ENCODE data around the gene ANGPTL5.
"Not testable (repeated sequence)": the region's sequence is repeated elsewhere in the genome, so short reads cannot be mapped to it uniquely, and the experiment has no call there.

The ANGPTL5 gene

DNA sequence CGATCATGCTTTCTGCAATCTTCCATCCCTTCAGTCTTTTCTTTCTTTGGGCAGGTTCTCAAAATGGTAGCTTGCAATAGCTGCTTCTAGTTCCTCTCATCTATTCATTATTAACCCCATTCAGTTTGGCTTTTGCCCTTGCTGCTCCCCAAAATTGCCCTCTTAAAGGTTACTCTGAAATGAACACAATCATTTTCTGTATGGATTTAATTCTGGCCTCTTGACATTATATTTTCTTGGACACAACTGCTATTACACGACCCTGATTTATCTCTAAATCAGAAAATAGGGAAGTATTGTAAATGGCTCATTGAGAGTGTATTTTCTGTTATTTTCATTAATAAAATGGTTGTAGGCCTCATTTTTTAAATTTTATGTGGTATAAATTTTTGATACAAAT is at the start of gene ANGPTL5:
TSS of gene ANGPTL5 (minus strand) at position 101 of the 400 bp plus-strand sequence. CDS start 8,613 bp downstream, outside the sequence.
- FAIRE-seq (no peak), DNase-seq (ENCODE audit: insufficient read length, low spot score) (no peak)
- TF ChIP-seq POLR2A (IDR thresholded peaks at IDR 0.05; ENCODE audit: low read depth, low read length) = no peak

DNA sequence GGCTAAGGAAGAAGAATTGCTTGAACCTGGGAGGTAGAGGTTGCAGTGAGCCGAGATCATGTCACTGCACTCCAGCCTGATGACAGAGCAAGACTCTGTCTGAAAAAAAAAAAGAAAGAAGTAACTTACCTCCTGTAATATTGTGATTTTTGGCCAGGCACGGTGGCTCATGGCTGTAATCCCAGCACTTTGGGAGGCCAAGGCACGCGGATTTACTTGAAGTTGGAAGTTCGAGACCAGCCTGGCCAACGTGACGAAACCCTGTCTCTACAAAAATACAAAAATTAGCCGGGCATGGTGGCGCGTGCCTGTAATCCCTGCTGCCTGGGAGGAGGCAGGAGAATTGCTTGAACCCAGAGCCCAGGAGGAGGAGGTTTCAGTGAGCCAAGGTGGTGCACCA is 47.9 kb upstream of the ANGPTL5 start:
- DNase-seq (ENCODE audit: insufficient read length, low spot score); FAIRE-seq: not testable (repeated sequence)

DNA sequence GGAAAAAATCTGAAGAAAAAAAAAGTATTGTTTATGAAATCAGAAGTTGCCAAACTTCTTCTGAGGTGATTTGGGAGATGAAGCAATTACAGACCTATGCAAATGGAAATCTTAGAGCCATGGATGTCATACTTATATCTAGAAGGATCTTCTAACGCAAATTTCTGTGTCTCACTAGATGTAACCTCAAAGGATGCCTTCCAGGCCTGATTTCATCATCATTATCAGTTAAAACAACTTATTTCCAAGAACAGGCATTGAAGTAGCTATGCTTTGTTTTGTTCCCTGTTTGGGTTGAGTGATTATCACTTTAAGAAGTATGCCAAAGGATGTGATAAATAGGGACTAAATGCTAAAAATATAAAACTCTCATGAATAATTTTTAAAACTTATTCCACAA is 43.9 kb upstream of the ANGPTL5 start:
- FAIRE-seq (no peak), DNase-seq (ENCODE audit: insufficient read length, low spot score) (no peak)
- no peak for TF ChIP-seq POLR2A (IDR thresholded peaks at IDR 0.05; ENCODE audit: low read depth, low read length)

GRCh38 chr11:101955701-101956100 is 39.4 kb upstream of the ANGPTL5 start:
- no peak for TF ChIP-seq POLR2A (IDR thresholded peaks at IDR 0.05; ENCODE audit: low read depth, low read length)
- DNase-seq (ENCODE audit: insufficient read length, low spot score) (no peak), FAIRE-seq (no peak)

GRCh38 chr11:101955278-101955677 is 39.0 kb upstream of the ANGPTL5 start:
- no peak for DNase-seq (ENCODE audit: insufficient read length, low spot score)
- TF ChIP-seq POLR2A (IDR thresholded peaks at IDR 0.05; ENCODE audit: low read depth, low read length) = no peak
- no peak for FAIRE-seq

DNA sequence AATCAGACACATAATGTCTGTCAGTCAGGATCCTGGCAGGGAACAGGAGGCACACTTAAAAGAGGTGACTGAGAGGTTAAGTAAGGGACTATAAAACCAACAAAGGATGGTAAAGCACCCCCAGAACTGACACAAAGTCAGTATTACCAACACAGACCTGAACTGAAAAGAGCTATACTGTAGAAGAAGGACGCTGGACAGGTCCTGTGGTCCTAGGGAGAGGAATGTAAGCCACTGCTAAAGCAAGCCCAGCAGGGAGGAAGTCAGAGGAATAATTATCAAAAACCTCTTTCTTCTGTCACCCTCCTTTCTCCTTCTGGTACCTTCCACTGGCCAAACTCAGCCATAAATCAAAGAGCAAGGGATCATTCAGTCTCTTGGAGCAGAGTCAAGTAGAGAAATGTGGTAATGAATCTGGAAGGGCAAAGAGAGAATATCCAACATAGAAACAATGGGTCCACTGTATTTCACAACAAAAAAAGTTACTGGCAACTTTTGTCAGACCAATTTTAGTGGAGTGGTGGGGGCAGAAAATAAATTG is 33.4 kb upstream of the ANGPTL5 start:
- no peak for FAIRE-seq
- TF ChIP-seq POLR2A (IDR thresholded peaks at IDR 0.05; ENCODE audit: low read depth, low read length) = no peak
- DNase-seq (ENCODE audit: insufficient read length, low spot score) = no peak

- no peak for TF ChIP-seq POLR2A (IDR thresholded peaks at IDR 0.05; ENCODE audit: low read depth, low read length)
- no peak for FAIRE-seq
- DNase-seq (ENCODE audit: insufficient read length, low spot score) = no peak
Measured at GRCh38 chr11:101945448-101945847, 29.1 kb upstream of the ANGPTL5 start.

- DNase-seq (ENCODE audit: insufficient read length, low spot score) (no peak), FAIRE-seq (no peak)
- no peak for TF ChIP-seq POLR2A (IDR thresholded peaks at IDR 0.05; ENCODE audit: low read depth, low read length)
Measured at GRCh38 chr11:101944923-101945322, 28.6 kb upstream of the ANGPTL5 start.

- DNase-seq (ENCODE audit: insufficient read length, low spot score) = no peak
- no peak for FAIRE-seq
- TF ChIP-seq POLR2A (IDR thresholded peaks at IDR 0.05; ENCODE audit: low read depth, low read length) = no peak
Measured at GRCh38 chr11:101940901-101941520, 24.7 kb upstream of the ANGPTL5 start.

DNA sequence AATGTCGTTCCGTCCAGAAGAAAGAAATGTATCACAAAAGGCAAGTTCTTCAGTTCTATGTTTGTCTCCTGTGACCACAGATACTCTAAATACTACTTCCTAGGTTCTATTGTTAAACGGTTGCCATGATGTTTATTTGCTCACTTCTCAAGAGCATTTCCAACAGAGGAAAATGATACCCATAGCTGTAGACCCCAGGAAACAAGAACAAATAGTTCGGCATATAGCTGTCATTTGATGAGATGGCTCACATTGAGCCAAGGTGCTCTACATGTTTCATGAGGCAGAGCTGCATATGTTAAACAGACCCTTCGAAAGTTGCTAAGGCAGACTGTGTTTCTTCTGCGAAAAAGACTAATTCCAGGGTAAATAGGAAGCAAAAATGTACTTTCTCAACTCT is 15.4 kb upstream of the ANGPTL5 start:
- DNase-seq (ENCODE audit: insufficient read length, low spot score) (no peak), FAIRE-seq (no peak)
- TF ChIP-seq POLR2A (IDR thresholded peaks at IDR 0.05; ENCODE audit: low read depth, low read length) = no peak

- FAIRE-seq (no peak), DNase-seq (ENCODE audit: insufficient read length, low spot score) (no peak)
- no peak for TF ChIP-seq POLR2A (IDR thresholded peaks at IDR 0.05; ENCODE audit: low read depth, low read length)
Measured at GRCh38 chr11:101929294-101929915, 13.1 kb upstream of the ANGPTL5 start.

DNA sequence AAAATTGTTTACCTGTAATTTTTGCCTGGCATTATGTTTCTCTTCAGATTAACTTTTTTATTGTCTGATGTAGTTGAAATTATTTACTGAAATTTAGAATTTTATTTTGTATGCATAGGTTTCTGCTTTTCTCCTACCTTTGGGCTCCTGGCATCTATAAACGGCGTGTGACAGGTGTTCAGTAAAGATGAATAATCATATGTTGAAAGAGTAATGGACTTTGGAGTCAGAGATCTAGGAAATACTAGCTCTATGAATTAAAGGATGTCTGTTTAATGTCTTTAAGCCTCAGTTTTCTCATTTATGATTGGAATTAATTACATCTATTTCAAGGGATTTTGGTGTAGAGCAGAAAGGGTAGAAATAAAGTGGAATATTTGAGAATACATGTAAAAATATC is 7.2 kb upstream of the ANGPTL5 start:
- DNase-seq (ENCODE audit: insufficient read length, low spot score) (no peak), FAIRE-seq (no peak)
- no peak for TF ChIP-seq POLR2A (IDR thresholded peaks at IDR 0.05; ENCODE audit: low read depth, low read length)

- DNase-seq (ENCODE audit: insufficient read length, low spot score) (no peak), FAIRE-seq (no peak)
- no peak for TF ChIP-seq POLR2A (IDR thresholded peaks at IDR 0.05; ENCODE audit: low read depth, low read length)
Measured at GRCh38 chr11:101920992-101921391, 4.7 kb upstream of the ANGPTL5 start.

DNA sequence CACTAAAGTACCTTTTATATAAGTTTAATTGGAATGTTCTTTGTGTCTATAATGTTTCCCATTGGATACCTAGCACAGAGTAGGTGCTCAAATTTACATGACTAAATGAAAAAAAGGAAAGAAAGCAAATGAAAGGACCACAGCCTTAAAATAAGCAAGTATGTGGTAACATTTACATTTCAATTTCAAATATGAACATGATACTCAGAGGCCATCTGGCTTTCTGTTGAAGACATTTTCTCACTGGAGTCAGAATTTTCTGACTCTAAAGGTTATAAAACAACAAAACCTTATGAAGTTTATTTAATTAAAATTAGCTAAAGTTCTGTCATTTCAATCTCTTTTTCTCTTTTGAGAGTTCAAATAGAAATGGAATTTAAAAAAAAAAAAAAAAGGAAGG is 904 bp upstream of the ANGPTL5 start:
- DNase-seq (ENCODE audit: insufficient read length, low spot score) (no peak), FAIRE-seq (no peak)
- no peak for TF ChIP-seq POLR2A (IDR thresholded peaks at IDR 0.05; ENCODE audit: low read depth, low read length)

DNA sequence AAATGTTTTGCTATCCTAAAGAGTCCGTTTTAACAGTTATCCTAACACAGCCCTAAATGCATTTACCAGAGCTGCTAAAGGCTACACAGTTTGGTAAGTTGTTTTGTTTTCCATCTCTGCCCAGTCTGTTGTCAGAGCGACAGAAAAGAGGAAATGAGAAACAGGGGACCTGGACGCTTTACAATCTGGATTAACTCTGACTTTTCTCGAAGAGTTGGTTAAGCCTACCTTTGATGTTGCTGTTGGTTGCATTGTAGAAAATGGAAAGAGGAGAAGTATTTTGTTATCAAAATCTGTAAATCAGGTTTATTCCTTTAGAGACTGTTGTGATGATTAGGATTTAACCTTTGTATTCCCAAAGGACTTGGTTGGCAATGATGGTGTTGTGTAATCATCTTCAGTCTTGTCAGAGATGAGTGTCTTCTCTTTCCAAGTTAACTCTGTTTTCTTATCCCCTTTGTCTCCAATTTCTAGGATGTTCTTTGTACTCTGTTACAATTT is 481 bp downstream of the ANGPTL5 start:
- TF ChIP-seq POLR2A (IDR thresholded peaks at IDR 0.05; ENCODE audit: low read depth, low read length) = no peak
- FAIRE-seq = no peak
- no peak for DNase-seq (ENCODE audit: insufficient read length, low spot score)
